Fibroblast of lung (primary cell): ENCODE measurements around the gene FMNL1. TPM values are rescaled to one million over a fixed set of nuclear protein-coding genes. Genes with fewer than 3 reads are reported as not detected.

Experiments used
- DNase-seq, 2 donors: peaks; one replicate each; pipeline versions ENCODE4 v3.0.0 to v3.0.0-alpha.2; 2010; ENCODE audit warnings: low read depth in 2 of 2
- H2AFZ ChIP-seq: 2 replicates; pipeline ENCODE4 v1.5.1; 2012; ENCODE audit warnings: low read length, control low read depth, inconsistent platforms
- H3K27ac ChIP-seq: 2 replicates; pipeline ENCODE4 v1.5.1; 2011; ENCODE audit warnings: low read length, control low read depth; ENCODE audit not compliant: insufficient read depth
- H3K27me3 ChIP-seq: 2 replicates; pipeline ENCODE4 v1.5.1; 2011; ENCODE audit warnings: mild to moderate bottlenecking, low read length; ENCODE audit not compliant: control insufficient read depth, insufficient read depth
- H3K36me3 ChIP-seq: 2 replicates; pipeline ENCODE4 v1.5.1; 2011; ENCODE audit warnings: low read length; ENCODE audit not compliant: control insufficient read depth, insufficient read depth
- H3K4me1 ChIP-seq: 2 replicates; pipeline ENCODE4 v1.5.1; 2011; ENCODE audit warnings: low read length; ENCODE audit not compliant: control insufficient read depth, insufficient read depth; ENCODE audit errors: extremely low read depth
- H3K4me2 ChIP-seq: 2 replicates; pipeline ENCODE4 v1.5.1; 2011; ENCODE audit warnings: low read length, control low read depth; ENCODE audit not compliant: insufficient read depth; ENCODE audit errors: extremely low read depth
- H3K4me3 ChIP-seq, 4 experiments: fragments of 200-600 bp in 1 of 4; sonication (generic) in 1 of 4; replicated peaks in 1 of 4; 2 replicates each; pipeline ENCODE4 v1.5.1; 2011 to 2016; ENCODE audit warnings: low read length in 4 of 4, low read depth in 3 of 4, mild to moderate bottlenecking in 3 of 4, control low read depth in 2 of 4, inconsistent platforms in 1 of 4, mixed read lengths in 1 of 4; ENCODE audit not compliant: insufficient read depth in 1 of 4; ENCODE audit errors: control extremely low read depth in 1 of 4
- H3K79me2 ChIP-seq: 2 replicates; pipeline ENCODE4 v1.5.1; 2012; ENCODE audit warnings: mild to moderate bottlenecking, low read length, inconsistent platforms; ENCODE audit not compliant: control insufficient read depth, insufficient read depth
- H3K9ac ChIP-seq: 2 replicates; pipeline ENCODE4 v1.5.1; 2011; ENCODE audit warnings: mild to moderate bottlenecking, low read length, control low read depth; ENCODE audit not compliant: insufficient read depth
- H3K9me3 ChIP-seq: 2 replicates; pipeline ENCODE4 v1.5.1; 2012; ENCODE audit warnings: low read depth, low read length; ENCODE audit not compliant: control insufficient read depth, insufficient read depth
- H4K20me1 ChIP-seq: 2 replicates; pipeline ENCODE4 v1.5.1; 2011; ENCODE audit warnings: low read length; ENCODE audit not compliant: control insufficient read depth, insufficient read depth; ENCODE audit errors: extremely low read depth
- EZH2 ChIP-seq: IDR thresholded peaks from 2 replicates; pipeline ENCODE4 v1.5.1; 2012; ENCODE audit warnings: low read length, control low read depth, mild to moderate bottlenecking; ENCODE audit errors: missing control alignments
- polyA plus RNA-seq, 2 donors: library from polyadenylated mRNA; depleted of rRNA in 1 of 2; stranded (reverse) in 1 of 2; unstranded in 1 of 2; fragments of >200 nt; gene quantifications; 2 replicates each; pipeline ENCODE4 v1.2.1, GENCODE V29; 2011 to 2012; ENCODE audit warnings: missing spikeins in 1 of 2
- total RNA-seq: library from RNA; depleted of rRNA; stranded (reverse); fragments of >200 nt; gene quantifications from 2 replicates; pipeline ENCODE4 v1.2.1, GENCODE V29; 2014
- TF ChIP-seq, protein P1 (sequence below), 2 donors: IDR thresholded peaks in 1 of 2; conservative IDR thresholded peaks in 1 of 2; 1 replicate in 1 of 2; 2 replicates in 1 of 2; pipeline ENCODE4 v1.5.1; 2011 to 2012; ENCODE audit warnings: low read length in 2 of 2, control low read depth in 1 of 2, inconsistent platforms in 1 of 2, low read depth in 1 of 2, mild to moderate bottlenecking in 1 of 2

Gene FMNL1
- total and polyA plus RNA-seq, 2 donors (not counting 1 experiment from before 2014, with no cell fraction given): 1.1 to 2.8 TPM

DNA sequence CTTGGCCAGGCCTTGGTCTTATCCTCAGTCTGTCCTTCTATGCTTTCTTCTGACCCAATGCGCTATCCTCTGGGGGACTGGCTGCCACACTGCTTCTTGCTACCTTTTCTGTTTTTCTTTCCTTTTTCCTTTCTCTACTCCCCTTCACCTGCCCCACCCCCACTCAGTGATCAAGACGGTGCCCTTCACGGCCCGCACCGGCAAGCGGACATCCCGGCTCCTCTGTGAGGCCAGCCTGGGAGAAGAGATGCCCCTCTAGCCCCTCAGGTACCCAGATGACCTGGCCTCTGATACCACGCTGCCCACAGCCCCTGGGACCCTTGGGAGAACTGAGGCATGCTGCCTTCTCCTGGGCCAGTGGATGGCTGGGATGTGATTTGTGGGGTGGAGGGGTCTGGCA is 24.7 kb downstream of the FMNL1 start:
- H3K79me2 ChIP-seq: no peaks in the 10 kb centered on the region
- no peak overlapping the region for H2AFZ ChIP-seq
- peaks cover 2% of the 10 kb centered on the region for H3K27me3 ChIP-seq
- H3K36me3 ChIP-seq: no peaks in the 10 kb centered on the region
- no peaks in the 10 kb centered on the region for H4K20me1 ChIP-seq
- peak overlapping the region in 1 of 4 experiments; percentile 57 for H3K4me3 ChIP-seq
- H3K27ac ChIP-seq: no peak overlapping the region
- no peak overlapping the region for H3K9ac ChIP-seq
- peak overlapping the region; percentile 98 for H3K4me2 ChIP-seq
- H3K9me3 ChIP-seq: no peaks in the 10 kb centered on the region
- no peaks in the 10 kb centered on the region for H3K4me1 ChIP-seq
- TF ChIP-seq EZH2: no peak
- TF ChIP-seq, protein P1, sequence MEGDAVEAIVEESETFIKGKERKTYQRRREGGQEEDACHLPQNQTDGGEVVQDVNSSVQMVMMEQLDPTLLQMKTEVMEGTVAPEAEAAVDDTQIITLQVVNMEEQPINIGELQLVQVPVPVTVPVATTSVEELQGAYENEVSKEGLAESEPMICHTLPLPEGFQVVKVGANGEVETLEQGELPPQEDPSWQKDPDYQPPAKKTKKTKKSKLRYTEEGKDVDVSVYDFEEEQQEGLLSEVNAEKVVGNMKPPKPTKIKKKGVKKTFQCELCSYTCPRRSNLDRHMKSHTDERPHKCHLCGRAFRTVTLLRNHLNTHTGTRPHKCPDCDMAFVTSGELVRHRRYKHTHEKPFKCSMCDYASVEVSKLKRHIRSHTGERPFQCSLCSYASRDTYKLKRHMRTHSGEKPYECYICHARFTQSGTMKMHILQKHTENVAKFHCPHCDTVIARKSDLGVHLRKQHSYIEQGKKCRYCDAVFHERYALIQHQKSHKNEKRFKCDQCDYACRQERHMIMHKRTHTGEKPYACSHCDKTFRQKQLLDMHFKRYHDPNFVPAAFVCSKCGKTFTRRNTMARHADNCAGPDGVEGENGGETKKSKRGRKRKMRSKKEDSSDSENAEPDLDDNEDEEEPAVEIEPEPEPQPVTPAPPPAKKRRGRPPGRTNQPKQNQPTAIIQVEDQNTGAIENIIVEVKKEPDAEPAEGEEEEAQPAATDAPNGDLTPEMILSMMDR (conservative IDR thresholded peaks at IDR 0.05 in 1 of 2, IDR thresholded peaks at IDR 0.05 in 1 of 2; ENCODE audit: low read depth in 1 of 2, low read length in 2 of 2): no peak
- DNase-seq: no peak

DNA sequence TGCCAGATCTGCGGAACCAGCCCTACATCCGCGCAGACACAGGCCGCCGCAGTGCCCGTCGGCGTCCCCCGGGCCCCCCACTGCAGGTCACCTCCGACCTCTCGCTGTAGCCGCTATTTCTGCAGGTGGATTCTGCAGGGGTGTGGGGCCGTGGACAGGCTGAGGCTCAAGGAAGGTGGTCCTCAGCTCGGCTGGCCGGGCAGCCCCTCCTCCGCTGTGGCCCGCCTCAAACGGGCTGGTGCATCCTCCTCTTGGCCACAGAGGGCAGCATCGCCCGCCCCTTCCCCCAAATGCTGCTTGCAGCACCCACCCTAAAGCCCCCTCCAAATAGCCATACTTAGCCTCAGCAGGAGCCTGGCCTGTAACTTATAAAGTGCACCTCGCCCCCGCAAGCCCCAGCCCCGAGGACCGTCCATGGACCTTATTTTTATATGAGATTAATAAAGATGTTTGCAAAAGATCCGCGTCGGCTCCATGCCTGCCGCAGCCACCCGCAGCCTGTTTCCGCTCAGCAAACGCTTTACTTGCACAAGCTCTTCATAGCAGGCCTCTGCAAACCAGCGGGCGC is 25.3 kb downstream of the FMNL1 start:
- Histone ChIP-seq H3K9me3 (no peaks in the 10 kb centered on the region), H3K4me2 (peak overlapping the region; percentile 98), H4K20me1 (no peaks in the 10 kb centered on the region), H3K27me3 (peaks cover 2% of the 10 kb centered on the region), H3K36me3 (no peaks in the 10 kb centered on the region), H2AFZ (peak overlapping the region; percentile 65), H3K9ac (peak overlapping the region; percentile 58), H3K4me1 (no peaks in the 10 kb centered on the region), H3K79me2 (no peaks in the 10 kb centered on the region), H3K27ac (no peak overlapping the region), H3K4me3 (peak overlapping the region; percentile 39 to 57 (median 54))
- DNase-seq: peak; percentile 15 to 23
- TF ChIP-seq EZH2: no peak
- TF ChIP-seq, protein P1 (conservative IDR thresholded peaks at IDR 0.05 in 1 of 2, IDR thresholded peaks at IDR 0.05 in 1 of 2; ENCODE audit: low read depth in 1 of 2, low read length in 2 of 2): peak; percentile 39 to 55

DNA sequence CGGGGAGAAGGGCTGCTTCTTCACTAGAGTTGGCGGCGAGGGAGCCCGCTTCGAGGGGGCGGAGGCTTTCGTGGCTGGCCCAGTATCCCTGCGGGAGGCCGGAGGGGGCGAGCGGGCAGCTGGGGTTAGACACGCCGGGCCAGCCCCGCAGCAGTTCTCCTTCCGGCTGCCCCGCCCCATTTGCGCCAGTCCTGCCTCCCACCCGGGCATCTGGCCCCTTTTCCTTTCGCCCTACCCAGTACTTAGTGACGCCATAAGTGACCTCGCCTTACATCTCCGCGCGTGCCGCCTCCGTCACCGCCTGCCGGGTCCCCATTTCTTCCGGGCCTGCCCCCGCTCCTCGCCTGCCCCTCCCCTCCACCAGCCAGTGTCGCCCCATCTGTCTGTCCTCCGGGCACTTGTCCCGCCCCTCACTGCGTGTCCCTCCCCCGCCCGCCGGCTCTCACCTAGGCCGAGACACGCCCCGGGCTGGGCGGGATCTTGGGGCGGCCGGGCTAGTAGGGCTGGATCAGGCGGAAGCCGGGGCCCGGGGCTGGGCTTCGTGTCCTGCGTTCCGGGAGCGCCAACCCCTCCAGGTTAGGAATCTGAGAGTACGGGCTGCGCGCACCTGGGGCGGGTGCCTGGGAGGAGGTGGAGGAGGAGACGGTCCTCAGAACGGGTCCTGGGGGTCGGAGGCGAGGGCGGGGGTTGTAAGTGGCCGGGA is 25.9 kb downstream of the FMNL1 start:
- H3K27ac ChIP-seq: no peak overlapping the region
- peak overlapping the region; percentile 98 for H3K4me2 ChIP-seq
- peaks cover 2% of the 10 kb centered on the region for H3K27me3 ChIP-seq
- TF ChIP-seq EZH2: no peak
- TF ChIP-seq, protein P1 (conservative IDR thresholded peaks at IDR 0.05 in 1 of 2, IDR thresholded peaks at IDR 0.05 in 1 of 2; ENCODE audit: low read depth in 1 of 2, low read length in 2 of 2): no peak
- H3K9me3 ChIP-seq: no peaks in the 10 kb centered on the region
- H3K36me3 ChIP-seq: no peaks in the 10 kb centered on the region
- no peaks in the 10 kb centered on the region for H4K20me1 ChIP-seq
- peak; percentile 83 to 89 for DNase-seq
- H3K79me2 ChIP-seq: no peaks in the 10 kb centered on the region
- H3K9ac ChIP-seq: peak overlapping the region; percentile 58
- no peaks in the 10 kb centered on the region for H3K4me1 ChIP-seq
- peak overlapping the region; percentile 39 to 57 (median 54) for H3K4me3 ChIP-seq
- peak overlapping the region; percentile 65 for H2AFZ ChIP-seq
